HEK293T (cell line): Measurements from ENCODE around the gene GALNT2.

ENCODE experiments used
- CTCF ChIA-PET: fragments of 350-600 bp; formaldehyde crosslinking; extraction: SDS; loops from one replicate; lab custom pipeline; 2021; ENCODE audit warnings: antibody characterized with exemption, inconsistent platforms; lab: Yijun Ruan, JAX
- POLR2A ChIA-PET: fragments of 350-600 bp; formaldehyde crosslinking; extraction: SDS; loops from one replicate; lab custom pipeline; 2020; ENCODE audit warnings: antibody characterized with exemption, inconsistent platforms; lab: Yijun Ruan, JAX
- DNase-seq: peaks from one replicate; pipeline ENCODE4 v3.0.0; 2012; ENCODE audit warnings: mixed read lengths; ENCODE audit errors: extremely low spot score
- ARNT ChIP-seq: fragments of 450-650 bp; IDR thresholded peaks from 2 replicates; pipeline ENCODE4 v1.6.1; 2017; ENCODE audit warnings: mild to moderate bottlenecking
- BHLHE40 ChIP-seq: fragments of 450-650 bp; IDR thresholded peaks from 2 replicates; pipeline ENCODE4 v1.6.1; 2016; ENCODE audit warnings: mild to moderate bottlenecking, moderate library complexity, borderline replicate concordance
- CTBP1 ChIP-seq: fragments of 450-650 bp; IDR thresholded peaks from 2 replicates; pipeline ENCODE4 v1.6.1; 2016; ENCODE audit warnings: borderline replicate concordance
- ELF4 ChIP-seq: fragments of 450-650 bp; IDR thresholded peaks from 2 replicates; pipeline ENCODE4 v1.6.1; 2017; ENCODE audit warnings: antibody characterized with exemption
- FOXA1 ChIP-seq: fragments of 450-650 bp; IDR thresholded peaks from 2 replicates; pipeline ENCODE4 v1.6.1; 2016; ENCODE audit warnings: mild to moderate bottlenecking
- FOXK2 ChIP-seq: fragments of 450-650 bp; IDR thresholded peaks from 2 replicates; pipeline ENCODE4 v1.6.1; 2016; ENCODE audit warnings: mild to moderate bottlenecking
- FOXM1 ChIP-seq: fragments of 450-650 bp; IDR thresholded peaks from 2 replicates; pipeline ENCODE4 v1.6.1; 2017; ENCODE audit warnings: mild to moderate bottlenecking, borderline replicate concordance
- HDGF ChIP-seq: fragments of 450-650 bp; IDR thresholded peaks from 2 replicates; pipeline ENCODE4 v1.6.1; 2017; ENCODE audit warnings: antibody characterized with exemption, borderline replicate concordance
- L3MBTL2 ChIP-seq: fragments of 450-650 bp; conservative IDR thresholded peaks from 2 replicates; pipeline ENCODE4 v1.6.1; 2016; ENCODE audit warnings: mild to moderate bottlenecking
- LEF1 ChIP-seq: fragments of 450-650 bp; IDR thresholded peaks from 2 replicates; pipeline ENCODE4 v1.6.1; 2017; ENCODE audit warnings: mild to moderate bottlenecking, borderline replicate concordance
- NFRKB ChIP-seq: fragments of 450-650 bp; IDR thresholded peaks from 2 replicates; pipeline ENCODE4 v1.6.1; 2016; ENCODE audit warnings: mild to moderate bottlenecking, moderate library complexity
- SP1 ChIP-seq: fragments of 450-650 bp; IDR thresholded peaks from 2 replicates; pipeline ENCODE4 v1.6.1; 2017
- SUZ12 ChIP-seq: fragments of 450-650 bp; IDR thresholded peaks from 2 replicates; pipeline ENCODE4 v1.6.1; 2016; ENCODE audit warnings: mild to moderate bottlenecking
- TARDBP ChIP-seq: fragments of 450-650 bp; IDR thresholded peaks from 2 replicates; pipeline ENCODE4 v1.6.1; 2016
- ZNF384 ChIP-seq: fragments of 450-650 bp; IDR thresholded peaks from 2 replicates; pipeline ENCODE4 v1.6.1; 2016
- TF ChIP-seq, protein P1 (sequence below): fragments of 450-650 bp; IDR thresholded peaks from 2 replicates; pipeline ENCODE4 v1.6.1; 2016

GALNT2 gene

DNA sequence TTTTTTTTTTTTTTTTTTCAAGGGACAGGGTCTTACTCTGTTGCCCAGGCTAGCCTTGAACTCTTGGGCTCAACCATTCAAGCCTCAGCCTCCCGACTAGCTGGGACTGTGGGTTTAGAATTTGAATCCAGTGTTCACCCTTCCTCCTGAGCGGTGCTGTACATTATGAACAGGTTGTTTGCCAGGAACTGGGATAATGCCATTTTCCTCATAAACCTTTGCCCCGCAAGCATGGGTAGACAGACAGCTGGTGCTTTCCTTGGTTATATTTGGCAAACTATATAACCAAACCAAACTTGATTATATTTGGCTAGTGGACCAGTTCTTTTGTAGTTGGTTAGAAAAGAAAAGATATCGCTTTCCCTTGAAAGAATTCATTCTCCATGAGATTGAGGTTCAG lies 54.9 kb downstream of the GALNT2 start:
- TF ChIP-seq HDGF (no peak), SUZ12 (no peak), LEF1 (no peak), FOXA1 (no peak), FOXM1 (no peak), CTBP1 (no peak), FOXK2 (no peak), L3MBTL2 (no peak)
- ChIA-PET CTCF (interaction anchor here (1.2 kb wide), 1 partner anchor 9 kb away, joined by 5 read pairs; no protein-coding TSS in a partner anchor), POLR2A (no interaction called here)
- DNase-seq = no peak

GRCh38 chr1:230122366-230123279 lies 55.6 kb downstream of the GALNT2 start:
- no peak for TF ChIP-seq NFRKB
- TF ChIP-seq SP1 = no peak
- no peak for TF ChIP-seq ARNT
- no peak for TF ChIP-seq TARDBP
- no peak for TF ChIP-seq ZNF384
- no peak for TF ChIP-seq L3MBTL2
- no peak for TF ChIP-seq HDGF
- TF ChIP-seq, protein P1, sequence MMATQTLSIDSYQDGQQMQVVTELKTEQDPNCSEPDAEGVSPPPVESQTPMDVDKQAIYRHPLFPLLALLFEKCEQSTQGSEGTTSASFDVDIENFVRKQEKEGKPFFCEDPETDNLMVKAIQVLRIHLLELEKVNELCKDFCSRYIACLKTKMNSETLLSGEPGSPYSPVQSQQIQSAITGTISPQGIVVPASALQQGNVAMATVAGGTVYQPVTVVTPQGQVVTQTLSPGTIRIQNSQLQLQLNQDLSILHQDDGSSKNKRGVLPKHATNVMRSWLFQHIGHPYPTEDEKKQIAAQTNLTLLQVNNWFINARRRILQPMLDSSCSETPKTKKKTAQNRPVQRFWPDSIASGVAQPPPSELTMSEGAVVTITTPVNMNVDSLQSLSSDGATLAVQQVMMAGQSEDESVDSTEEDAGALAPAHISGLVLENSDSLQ = no peak
- TF ChIP-seq FOXK2 = no peak
- TF ChIP-seq BHLHE40 = no peak
- no peak for TF ChIP-seq SUZ12
- TF ChIP-seq CTBP1 = no peak
- TF ChIP-seq ELF4 = no peak
- no peak for TF ChIP-seq LEF1
- POLR2A ChIA-PET = no interaction called here
- DNase-seq = no peak
- CTCF ChIA-PET = interaction anchor here (0.7 to 1.2 kb wide), 2 partner anchors 9 to 272 kb away, joined by 3 to 5 read pairs; no protein-coding TSS in a partner anchor

DNA sequence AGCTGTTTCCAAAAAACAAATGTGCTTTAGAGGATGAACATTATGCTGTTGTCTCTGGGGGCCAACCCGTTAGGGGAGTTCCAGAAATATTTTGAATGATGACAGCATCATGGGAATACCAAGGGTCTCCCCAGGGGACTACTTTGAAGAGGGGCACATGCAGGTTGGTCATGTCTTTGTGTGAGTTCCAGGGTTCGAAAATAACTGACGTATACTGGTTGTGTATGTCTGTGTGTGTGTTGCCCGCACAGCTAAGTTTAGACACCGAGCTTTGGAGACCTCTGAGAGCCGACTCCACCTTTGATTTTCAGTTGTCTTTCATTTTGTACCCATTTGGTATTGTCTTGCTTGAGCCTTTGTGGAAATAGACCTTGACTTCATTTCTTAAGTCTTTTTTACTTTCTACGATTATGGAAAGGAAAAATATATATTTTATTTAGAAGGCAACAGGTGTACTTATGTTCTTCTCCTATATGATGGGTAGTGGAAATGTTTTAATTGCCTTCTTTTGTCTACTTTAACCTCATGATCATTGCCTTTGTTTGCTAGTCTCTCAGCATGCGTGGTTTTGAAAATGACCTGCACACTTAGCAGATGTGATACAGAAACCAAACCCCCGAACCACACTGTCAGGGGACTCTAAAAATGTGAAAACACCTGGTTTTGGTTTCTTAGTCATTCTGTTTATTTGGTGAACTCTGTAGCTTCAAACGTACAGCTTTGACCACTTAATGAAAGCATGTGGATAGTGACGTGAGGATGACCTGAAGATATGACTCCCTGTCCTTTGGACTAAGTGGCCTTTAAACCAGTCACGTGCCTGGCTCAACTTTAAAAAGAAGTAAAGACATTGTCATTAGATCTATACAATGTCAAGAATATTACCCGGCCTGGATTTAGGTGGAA lies 56.5 kb downstream of the GALNT2 start:
- ChIA-PET POLR2A (no interaction called here), CTCF (interaction anchor here (0.7 kb wide), 1 partner anchor 271 kb away, joined by 3 read pairs; no protein-coding TSS in a partner anchor)
- no peak for DNase-seq
- TF ChIP-seq HDGF (no peak), SUZ12 (no peak), FOXK2 (no peak), CTBP1 (no peak), NFRKB (no peak), ELF4 (no peak), SP1 (no peak), FOXM1 (no peak), ARNT (no peak), TARDBP (no peak), LEF1 (no peak), BHLHE40 (no peak)
- TF ChIP-seq, protein P1 = no peak

DNA sequence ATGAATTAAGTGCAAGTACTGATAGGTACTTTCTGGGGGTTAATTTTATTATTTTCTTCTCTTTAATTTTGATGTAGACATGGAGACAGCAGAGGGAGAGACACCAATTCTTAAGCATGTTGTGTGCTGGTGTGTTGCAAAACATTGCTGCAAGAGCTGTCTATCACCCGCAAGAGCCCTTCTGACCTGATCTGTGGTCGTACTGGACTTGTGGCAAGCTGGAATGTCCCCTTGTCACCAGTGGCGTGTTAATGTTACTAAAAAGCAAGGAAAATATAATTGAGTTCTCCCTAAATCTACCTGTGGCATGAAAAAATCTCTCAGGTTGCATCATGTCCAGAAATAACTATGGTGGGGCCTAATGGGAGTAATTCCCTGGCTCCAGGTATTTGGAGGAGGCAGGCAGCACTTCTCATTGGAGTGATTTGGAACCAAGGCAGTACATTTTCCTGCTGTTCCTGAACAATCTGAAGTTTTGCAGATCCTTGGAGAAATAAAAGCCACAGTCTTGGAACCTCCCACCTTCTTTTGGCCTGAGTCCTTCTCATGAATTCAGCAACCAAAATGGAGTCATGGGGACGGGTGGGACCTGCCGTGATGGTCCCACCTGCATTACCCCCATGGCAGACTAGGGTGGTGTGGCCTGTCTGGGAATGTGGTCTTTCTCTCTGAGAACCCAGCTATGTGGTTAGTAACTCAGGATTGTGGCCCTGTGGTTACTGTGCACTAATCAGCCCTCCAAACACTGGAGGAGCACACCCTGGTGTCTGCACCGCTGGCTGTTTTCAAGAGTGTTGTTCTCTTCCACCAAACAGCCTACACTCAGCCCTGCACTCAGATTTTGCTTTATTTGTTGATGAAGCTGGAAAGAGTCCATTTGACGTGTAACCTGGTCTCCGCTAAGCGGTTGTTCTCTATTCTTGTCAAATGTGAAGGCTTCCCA lies 57.4 kb downstream of the GALNT2 start:
- ChIA-PET POLR2A (no interaction called here), CTCF (no interaction called here)
- no peak for TF ChIP-seq FOXK2
- no peak for TF ChIP-seq TARDBP
- no peak for TF ChIP-seq LEF1
- TF ChIP-seq SP1 = no peak
- TF ChIP-seq FOXM1 = no peak
- no peak for TF ChIP-seq NFRKB
- no peak for TF ChIP-seq ELF4
- DNase-seq = no peak

DNA sequence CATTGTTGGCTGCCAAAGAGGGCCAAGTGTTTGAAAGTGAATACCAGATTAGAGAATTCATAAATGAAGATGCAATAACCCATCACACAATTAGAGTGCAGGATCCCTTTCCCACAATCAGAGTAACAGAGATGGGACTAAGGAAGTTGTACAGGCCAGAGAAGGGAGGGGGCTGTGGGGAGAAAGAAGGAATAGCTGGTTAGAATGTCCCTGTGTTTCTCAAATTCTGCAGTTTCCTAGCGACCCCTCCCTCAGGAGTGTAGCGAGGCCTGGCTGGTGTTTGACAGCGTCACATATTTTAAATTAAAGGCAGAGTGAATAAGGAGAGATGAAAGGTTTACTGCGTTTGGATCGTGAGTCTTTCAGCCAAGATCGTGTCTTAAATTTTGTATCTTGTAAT lies 58.1 kb downstream of the GALNT2 start:
- no peak for TF ChIP-seq FOXK2
- no peak for TF ChIP-seq CTBP1
- no peak for TF ChIP-seq SUZ12
- TF ChIP-seq BHLHE40 = no peak
- TF ChIP-seq ARNT = no peak
- TF ChIP-seq NFRKB = no peak
- no peak for TF ChIP-seq LEF1
- no peak for TF ChIP-seq FOXM1
- no peak for TF ChIP-seq FOXA1
- TF ChIP-seq TARDBP = no peak
- no peak for TF ChIP-seq SP1
- no peak for TF ChIP-seq HDGF
- TF ChIP-seq, protein P1 = no peak
- TF ChIP-seq ELF4 = no peak
- TF ChIP-seq L3MBTL2 = no peak
- no peak for TF ChIP-seq ZNF384
- POLR2A ChIA-PET = no interaction called here
- no peak for DNase-seq
- CTCF ChIA-PET = no interaction called here
